NB4 (cell line): ENCODE data around the gene ITGB3BP.

Experiments
- CTCF ChIP-seq: IDR thresholded peaks from one replicate; pipeline ENCODE4 v1.5.1; 2012; ENCODE audit warnings: low read depth, low read length
- MYC ChIP-seq: IDR thresholded peaks from 2 replicates; pipeline ENCODE4 v1.6.1; 2011; ENCODE audit warnings: low read depth, low read length
- POLR2A ChIP-seq: IDR thresholded peaks from 2 replicates; pipeline ENCODE4 v1.6.1; 2011; ENCODE audit warnings: mild to moderate bottlenecking; ENCODE audit not compliant: insufficient read length; ENCODE audit errors: extremely low read depth
- TF ChIP-seq, protein P1 (sequence below): IDR thresholded peaks from 2 replicates; pipeline ENCODE4 v1.6.1; 2011; ENCODE audit warnings: low read depth, low read length

DNA sequence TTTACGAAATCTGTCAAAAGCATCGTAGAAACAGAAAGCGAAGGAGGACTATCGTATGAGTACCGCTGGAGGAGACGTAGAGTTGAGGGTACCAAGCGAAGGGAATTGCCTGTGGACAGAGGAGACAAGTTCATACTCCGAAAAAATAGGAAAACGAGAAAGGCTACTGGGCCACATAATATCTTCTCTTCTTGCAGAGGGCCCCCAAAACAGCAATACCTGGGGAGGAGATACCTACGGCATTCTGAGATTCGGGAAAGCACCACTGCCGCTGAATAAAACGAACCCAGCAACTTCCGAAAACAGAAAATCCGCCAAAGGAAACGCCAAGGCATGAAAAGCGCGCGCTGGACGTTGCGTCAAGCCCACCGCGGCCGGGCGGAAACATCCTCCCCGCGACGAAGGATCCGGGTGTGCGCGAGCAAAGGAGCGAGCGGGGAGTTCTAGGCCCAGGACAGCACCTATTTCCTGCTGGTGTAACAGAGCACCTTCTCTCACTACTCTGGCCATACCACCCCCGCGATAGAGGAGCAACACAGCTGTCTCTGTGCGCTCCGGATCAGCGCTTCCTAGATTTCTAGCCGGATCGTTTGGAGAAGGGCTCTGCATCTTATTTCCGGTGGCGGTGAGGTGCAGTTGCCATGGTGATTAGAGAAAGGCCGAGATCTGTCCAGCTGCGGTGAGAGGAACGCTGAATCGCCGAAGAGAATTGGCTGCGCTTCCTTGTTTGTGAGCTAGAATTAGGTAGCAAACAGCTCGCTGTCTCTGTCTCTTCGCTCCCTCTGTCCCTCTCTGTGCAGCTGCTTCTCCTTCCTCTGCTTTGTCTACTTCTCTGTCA lies at the start of gene ITGB3BP, which contains the start of gene EFCAB7:
- TF ChIP-seq CTCF (no peak), POLR2A (peak; percentile 57), MYC (no peak)
- TF ChIP-seq, protein P1, sequence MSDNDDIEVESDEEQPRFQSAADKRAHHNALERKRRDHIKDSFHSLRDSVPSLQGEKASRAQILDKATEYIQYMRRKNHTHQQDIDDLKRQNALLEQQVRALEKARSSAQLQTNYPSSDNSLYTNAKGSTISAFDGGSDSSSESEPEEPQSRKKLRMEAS: peak; percentile 42
